ENCODE results near the gene COG1.

Gene COG1

DNA sequence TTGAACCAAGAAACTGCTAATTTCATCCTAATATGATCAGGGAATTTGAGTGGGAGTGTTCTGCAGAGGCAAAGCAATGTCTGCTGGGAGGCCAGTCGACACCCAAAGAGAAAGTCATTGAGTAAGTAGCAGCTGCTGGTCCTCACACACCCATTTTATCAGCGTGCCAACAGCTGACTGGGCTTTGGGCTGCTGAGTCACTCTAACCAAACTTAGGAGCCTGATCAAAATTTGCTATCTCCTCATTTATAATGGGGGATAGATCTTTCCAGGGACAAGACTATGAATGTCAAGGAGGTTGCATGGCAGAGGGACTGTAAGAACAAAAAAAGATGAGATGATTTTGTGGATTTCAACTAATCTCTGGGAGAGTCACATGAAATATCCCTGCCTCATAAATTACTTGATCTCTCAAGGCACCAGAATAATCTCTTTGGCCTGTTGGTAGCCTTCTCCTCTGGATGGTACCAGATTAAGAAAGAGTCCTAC, 35.9 kb downstream of the COG1 start:
- peak; percentile 17 for DNase-seq (ENCODE audit: low spot score)

DNA sequence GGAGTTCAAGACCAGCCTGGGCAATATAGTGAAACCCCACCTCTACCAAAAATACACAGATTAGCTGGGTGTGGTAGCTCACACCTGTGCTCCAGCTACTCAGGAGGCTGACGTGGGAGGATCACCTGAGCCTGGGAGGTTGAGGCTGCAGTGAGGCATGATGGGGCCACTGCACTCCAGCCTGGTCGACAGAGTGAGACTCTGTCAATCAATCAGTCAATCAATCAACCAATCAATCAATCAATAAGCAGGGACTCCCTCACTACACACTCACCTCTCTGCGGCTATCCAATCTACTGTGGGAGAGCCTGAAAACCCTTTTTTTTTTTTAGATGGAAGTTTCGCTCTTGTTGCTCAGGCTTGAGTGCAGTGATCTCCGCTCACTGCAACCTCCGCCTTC, 37.2 kb downstream of the COG1 start:
- no peak for DNase-seq (ENCODE audit: low spot score)

DNA sequence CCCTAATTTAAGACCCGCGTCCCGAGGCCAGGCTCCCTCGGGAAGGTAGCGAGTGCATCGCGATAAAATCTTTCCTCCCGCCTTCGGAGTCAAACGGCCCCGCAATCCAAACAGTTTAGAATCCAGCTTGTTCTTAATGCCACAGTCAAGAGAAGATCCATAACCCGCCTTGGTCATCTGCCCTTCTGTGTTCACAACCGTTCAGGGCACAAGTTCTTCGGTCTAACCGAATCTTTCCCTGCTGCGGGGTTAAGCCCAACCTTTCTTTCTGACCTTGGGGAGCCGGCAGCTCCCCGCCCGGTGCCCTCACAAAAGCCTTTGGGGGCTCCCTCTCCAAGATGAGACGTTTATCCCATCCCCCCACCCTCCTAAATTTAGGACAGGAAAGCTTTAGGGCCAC, 38.5 kb downstream of the COG1 start:
- DNase-seq (ENCODE audit: low spot score) = peak; percentile 21

DNA sequence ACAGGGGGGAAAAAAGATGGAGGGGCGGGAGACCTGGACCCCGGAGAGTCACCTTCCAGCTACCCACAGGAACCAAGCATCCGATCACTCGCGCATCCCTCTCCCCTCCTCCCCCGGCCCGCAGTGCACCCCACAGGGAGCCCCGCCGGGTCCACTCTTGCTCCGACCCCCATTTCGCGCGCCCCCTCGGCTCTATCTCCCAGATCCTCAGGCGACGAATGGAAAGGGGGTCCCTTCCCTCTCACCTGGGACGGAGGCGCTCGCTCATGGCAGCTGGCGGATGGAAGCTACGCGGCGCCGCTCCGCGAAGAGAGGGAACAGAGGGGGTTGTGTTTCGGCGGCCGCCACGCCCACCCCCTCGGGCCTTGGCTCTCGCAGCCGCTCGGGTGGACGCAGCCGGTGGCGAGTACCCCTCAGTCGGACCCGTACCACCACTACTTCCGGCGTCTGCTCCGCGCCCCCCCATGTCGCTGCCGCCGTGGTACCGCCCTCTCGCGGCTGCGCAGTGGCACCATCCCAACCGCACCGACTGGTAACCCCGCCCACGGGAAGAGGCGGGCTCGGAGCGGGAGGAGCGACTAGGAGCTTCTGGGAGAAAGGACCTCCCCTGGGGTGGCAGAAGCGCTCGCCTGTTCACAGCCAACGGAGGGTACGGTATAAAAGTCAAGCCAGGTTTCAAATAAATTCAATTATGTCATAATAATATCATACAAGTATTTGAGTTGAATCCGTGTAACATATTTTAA, 39.2 kb downstream of the COG1 start:
- peak; percentile 99 for DNase-seq (ENCODE audit: low spot score)

DNA sequence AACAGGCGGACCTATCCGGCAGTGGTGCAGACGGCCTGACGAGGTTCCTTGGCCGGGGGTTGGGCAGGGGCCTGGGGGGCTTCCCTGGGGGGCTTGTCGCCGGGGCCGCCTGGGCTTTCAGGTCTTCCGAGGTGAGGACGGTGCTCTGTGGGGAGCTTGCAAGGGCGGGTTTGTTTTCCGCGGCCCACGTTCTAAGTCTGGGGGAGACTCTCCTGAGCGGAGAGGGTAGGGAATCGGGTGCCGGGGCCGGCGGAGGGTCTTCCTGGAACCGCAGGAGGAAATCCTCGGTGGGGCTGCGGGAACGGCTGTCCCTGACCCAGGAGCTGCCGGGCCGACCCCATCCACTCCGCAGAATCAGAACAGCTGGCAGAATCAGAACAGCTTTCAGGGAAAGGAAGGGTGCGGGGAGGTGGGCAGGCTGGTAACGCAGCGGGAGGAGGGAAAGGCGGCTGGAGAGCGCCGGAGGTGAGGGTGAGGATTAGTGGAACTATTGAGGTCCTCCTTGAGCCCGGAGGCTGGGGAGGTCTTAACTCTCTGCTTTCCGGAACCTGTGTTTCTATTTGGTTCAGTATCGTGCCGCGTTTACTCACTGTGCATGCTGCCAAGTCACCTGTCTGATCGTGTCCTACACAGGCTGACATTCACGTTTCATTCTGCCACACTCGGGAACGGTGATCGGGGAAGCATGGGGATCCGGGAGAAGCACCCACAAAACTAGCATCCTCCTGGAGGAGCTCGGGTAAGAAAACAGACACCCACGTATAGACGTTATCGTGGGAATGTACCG, 39.9 kb downstream of the COG1 start:
- DNase-seq (ENCODE audit: low spot score) = peak; percentile 84

DNA sequence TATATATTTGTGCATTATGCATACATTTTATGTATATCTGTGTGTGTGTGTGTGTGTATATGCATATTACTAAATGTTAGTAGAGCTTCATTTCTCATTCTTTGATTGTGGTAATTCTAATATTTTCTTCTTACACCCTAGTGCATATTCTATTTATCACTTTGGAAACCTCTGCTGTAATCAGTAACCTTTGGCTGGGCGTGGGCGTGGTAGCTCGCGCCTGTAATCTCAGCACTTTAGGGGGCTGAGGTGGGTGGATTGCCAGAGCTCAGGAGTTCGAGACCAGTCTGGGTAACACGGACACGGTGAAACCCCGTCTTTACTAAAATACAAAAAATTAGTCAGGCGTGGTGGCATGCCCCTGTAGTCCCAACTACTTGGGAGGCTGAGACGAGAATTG, 41.9 kb downstream of the COG1 start:
- DNase-seq (ENCODE audit: low spot score) = no peak

DNA sequence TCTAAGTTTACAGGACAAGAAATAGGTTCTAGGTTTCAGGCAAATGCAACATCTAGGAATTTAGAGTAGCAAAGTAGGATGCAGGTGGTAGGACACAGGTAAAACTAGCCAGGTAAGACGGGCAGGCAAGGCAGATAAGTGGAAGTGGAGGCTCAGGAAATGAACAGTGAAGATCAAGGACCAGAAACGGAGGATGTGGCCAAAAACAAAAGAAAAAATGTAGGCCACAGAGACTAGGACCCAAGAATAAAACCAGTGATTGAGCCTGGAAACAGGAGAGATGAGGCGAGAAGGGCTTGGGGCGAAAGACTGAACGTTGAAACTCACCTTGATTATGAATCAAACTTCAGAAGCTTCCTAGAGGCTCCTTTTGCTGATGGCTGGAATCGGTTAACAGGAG, 44.9 kb downstream of the COG1 start:
- DNase-seq (ENCODE audit: low spot score) = no peak

DNA sequence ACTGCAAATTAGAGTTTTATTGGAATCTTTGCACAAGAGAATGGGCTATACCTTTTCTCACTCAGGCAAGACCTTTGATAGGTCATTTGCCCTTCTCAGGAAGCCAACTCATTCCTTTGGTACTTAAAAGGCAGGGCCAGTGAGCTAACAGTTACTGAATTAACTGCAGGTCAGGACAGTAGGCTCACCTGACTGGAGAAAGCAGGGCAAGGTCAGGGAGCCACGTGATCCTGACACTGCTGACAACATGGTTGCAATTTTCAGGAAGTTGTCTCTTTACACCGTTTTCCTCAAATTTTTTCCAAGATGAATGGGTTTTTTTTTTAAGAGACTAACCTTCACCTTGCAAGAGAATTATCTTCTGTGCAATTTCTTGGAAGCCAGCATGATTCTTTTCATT, 47.7 kb downstream of the COG1 start:
- no peak for DNase-seq (ENCODE audit: low spot score)

DNA sequence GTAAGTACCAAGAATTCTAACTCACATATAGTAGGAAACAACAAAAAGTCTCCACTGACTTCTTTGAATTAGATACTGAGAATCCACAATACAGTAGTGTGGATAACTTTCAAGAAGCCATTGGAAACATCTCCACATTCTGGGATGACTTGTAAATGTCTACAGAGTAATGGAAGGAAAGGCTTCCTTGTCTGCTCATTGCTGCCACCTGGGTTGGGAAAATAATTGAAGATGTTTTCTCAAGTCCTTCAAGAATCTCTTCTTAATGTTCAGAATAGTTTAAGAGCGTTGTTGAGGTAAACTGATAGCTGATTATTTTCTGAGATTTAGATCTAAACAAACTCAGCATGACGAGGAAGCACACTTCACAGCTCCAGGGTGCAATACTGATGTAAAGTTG, 54.9 kb downstream of the COG1 start:
- DNase-seq (ENCODE audit: low spot score) = no peak

DNA sequence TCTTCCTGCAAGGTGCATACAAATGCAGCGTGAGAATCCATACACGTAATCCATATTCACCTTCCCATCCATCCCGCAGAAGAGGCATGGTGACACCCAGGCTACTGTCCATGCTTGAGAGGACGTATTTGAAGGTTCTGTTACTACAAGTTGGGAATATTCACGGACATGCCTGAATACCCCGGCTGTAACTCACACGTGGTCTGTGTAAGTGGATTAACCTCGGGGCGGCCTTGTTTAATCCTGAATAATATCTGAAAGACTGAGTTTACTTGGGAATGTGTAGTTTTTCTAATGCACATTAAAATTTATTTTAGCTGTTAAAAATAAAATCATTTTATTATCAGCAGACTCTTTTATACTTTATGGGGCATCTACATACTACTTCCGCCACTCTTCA, 55.7 kb downstream of the COG1 start:
- no peak for DNase-seq (ENCODE audit: low spot score)

DNA sequence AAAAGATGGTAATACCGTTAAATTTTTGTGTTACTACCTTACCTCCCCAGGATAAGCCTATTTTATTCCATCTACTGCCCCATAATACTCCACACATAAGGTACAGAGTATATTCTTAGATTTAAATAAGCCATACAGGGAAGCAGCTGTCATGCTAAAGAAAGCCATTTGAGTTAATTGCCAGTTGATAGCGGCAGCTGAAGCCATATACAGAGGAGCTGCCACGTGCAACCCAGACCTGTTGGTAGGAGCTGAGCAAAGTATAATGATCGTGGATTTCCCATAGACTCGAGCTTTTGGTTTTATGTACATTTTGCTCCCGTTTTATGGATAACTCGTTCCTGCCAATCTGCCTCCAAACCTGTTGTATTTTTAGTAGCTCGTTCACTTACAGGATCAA, 56.8 kb downstream of the COG1 start:
- DNase-seq (ENCODE audit: low spot score) = no peak

DNA sequence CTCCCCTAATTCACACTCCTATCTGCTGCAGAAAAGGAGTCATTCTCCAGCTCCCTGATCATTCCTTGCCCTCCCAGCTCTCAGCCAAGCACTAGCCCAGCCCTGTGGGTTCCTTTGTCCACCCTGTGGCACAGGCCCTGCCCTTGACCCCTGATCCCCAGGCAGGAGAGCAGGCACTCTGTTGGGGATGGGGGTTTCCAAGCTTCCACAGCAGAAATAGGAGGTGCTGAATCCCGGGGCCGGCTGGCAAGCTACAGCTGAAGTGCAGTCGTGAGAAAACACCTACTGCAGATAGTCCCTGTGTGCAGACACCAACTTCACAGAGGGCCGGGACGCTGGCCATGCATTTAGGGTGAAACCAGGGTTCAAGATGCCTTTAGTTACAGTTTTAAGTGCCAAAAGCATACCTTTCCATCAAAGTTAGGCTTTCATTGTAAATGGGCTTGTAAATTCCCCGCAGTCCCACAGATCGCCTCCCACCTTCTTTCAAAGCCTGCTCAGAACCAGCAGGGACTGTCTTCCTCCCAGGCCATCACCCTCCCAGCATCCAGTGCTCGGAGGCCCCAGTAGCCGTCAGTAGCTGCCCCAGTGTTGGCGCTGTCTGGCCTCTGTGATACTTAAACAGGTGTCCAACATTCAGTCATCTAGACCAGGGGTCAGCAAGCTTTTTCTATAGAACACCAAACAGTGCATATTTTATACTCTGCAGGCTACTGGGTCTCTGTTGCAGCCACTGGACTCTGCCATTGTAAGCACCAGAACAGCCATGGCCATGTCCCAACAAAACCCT, 58.2 kb downstream of the COG1 start:
- DNase-seq (ENCODE audit: low spot score) = no peak

DNA sequence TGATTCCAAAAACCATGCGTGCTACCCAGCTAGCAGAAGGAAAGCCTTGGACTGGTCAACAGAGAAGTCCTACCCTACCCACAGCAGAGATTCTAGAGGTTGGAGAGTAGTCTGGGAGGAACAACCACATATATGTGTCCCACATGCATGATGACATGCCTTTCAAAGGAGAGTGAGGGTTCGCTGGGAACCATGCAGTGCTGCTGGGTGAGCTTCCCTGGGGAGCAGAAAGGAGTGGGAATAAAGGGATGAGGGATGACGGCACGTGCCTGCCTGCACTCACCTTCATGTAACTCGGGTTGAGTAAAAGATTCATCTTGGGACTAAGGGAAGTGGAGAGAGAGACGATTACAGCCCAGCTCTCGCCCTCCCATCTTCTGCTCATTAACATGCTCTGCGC, 59.0 kb downstream of the COG1 start:
- DNase-seq (ENCODE audit: low spot score) = no peak

DNA sequence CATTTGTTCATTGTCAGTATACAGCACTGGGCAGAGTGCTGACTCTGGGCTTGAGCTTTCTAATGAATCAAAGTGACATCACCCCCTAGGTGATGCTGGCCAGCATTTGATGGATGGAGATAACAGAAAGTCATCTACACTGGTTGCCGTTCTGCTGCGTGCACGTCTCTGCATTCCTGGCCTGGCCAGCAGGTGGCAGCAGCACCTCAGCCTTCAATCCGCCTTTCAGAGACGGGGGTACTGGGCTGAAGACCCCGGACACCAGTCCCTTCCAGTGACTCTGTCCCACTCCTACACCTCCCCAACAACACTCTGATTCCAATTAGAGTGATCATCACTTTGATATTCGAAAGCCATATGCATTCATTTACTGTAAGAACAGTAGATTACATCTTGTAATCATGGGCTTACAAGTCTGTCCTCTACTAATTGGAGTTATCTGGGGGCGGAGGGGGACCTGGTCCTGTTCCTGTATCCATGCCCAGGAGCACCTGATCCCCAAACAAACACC, 62.9 kb downstream of the COG1 start:
- peak; percentile 87 for DNase-seq (ENCODE audit: low spot score)

DNA sequence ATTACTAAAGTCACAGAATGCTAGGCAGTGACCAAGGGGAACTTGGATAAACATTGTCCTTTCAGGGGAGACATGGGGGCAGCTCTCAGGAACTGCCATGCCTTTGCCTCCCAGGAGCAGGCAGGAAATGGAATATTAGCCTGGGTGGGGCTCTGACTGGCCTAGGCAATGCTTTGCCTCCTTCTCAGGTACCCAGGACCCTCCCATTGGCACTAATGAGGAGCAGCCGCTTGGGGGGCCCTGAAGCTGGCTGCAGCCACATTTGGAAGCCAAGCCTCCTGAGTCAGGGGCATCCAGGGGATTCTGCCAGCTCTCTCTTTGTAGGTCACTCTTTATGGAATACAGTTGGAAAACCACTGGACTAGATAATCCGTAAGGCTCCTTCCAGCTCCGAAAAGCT, 63.4 kb downstream of the COG1 start:
- DNase-seq (ENCODE audit: low spot score) = no peak

DNA sequence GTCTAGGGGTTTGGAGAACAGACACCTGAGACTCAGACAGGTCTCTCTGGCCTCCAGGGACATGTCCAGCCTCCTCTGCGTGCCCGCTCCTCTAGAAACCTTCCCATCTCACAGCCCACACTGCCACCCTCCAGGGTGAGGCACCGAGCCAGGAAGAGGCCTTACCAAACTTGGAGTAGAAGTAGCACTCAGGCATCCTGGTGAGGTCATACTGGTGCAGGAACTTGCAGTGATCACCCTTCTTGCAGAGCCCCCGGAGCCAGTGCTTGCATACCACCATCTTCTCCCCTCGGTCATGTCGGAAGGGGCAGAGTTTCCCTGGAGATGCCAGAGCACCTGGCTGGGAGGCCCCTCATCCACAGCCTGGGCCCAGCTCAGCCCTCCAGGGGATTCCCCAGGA, 64.7 kb downstream of the COG1 start:
- no peak for DNase-seq (ENCODE audit: low spot score)
